ENCODE results near the gene B4GALT2.

The B4GALT2 gene

GRCh38 chr1:44031252-44032169 lies 52.5 kb downstream of the B4GALT2 start, which contains the start of gene SLC6A9:
TSS of gene SLC6A9 (minus strand) at chr1:44031462. CDS start at chr1:44024277, 7,185 bp downstream.
- Mint-ChIP-seq H3K36me3 (ENCODE audit: low read depth) (no peaks in the 10 kb centered on the region), H3K4me3 (peak within 1 kb of the TSS; percentile 86 to 87 (median 86)), H3K4me1 (peaks cover 58% of the 10 kb centered on the region), H3K9me3 (no peaks in the 10 kb centered on the region), H3K27ac (peak within 1 kb of the TSS; percentile 86 to 97 (median 95)), H3K27me3 (ENCODE audit: low read depth) (no peaks in the 10 kb centered on the region)
- TF ChIP-seq CTCF (IDR thresholded peaks at IDR 0.05; ENCODE audit: unreplicated experiment in 3 of 3): no peak

- TF ChIP-seq CTCF (IDR thresholded peaks at IDR 0.05; ENCODE audit: unreplicated experiment in 3 of 3): no peak
- Mint-ChIP-seq H3K4me1 (peaks cover 66% of the 10 kb centered on the region), H3K27ac (peak overlapping the region; percentile 86 to 97 (median 95)), H3K27me3 (ENCODE audit: low read depth) (no peaks in the 10 kb centered on the region), H3K4me3 (peak overlapping the region; percentile 86 to 87 (median 86)), H3K9me3 (no peaks in the 10 kb centered on the region), H3K36me3 (ENCODE audit: low read depth) (no peaks in the 10 kb centered on the region)
Measured at GRCh38 chr1:44032170-44032790, 53.3 kb downstream of the B4GALT2 start.

- Mint-ChIP-seq H3K27ac (peak overlapping the region; percentile 86 to 97 (median 95)), H3K4me3 (peak overlapping the region; percentile 86 to 87 (median 86)), H3K9me3 (no peaks in the 10 kb centered on the region), H3K36me3 (ENCODE audit: low read depth) (no peaks in the 10 kb centered on the region), H3K27me3 (ENCODE audit: low read depth) (no peaks in the 10 kb centered on the region), H3K4me1 (peaks cover 65% of the 10 kb centered on the region)
- TF ChIP-seq CTCF (IDR thresholded peaks at IDR 0.05; ENCODE audit: unreplicated experiment in 3 of 3): no peak
Measured at GRCh38 chr1:44033041-44033575, 54.1 kb downstream of the B4GALT2 start.

GRCh38 chr1:44033756-44034155 lies 54.7 kb downstream of the B4GALT2 start:
- no peaks in the 10 kb centered on the region for H3K36me3 Mint-ChIP-seq (ENCODE audit: low read depth)
- no peak for TF ChIP-seq CTCF (IDR thresholded peaks at IDR 0.05; ENCODE audit: unreplicated experiment in 3 of 3)
- no peaks in the 10 kb centered on the region for H3K9me3 Mint-ChIP-seq
- no peak overlapping the region for H3K4me3 Mint-ChIP-seq
- H3K27me3 Mint-ChIP-seq (ENCODE audit: low read depth): no peaks in the 10 kb centered on the region
- peaks cover 65% of the 10 kb centered on the region for H3K4me1 Mint-ChIP-seq
- H3K27ac Mint-ChIP-seq: peak overlapping the region; percentile 86 to 97 (median 95)

- no peaks in the 10 kb centered on the region for H3K36me3 Mint-ChIP-seq (ENCODE audit: low read depth)
Measured at GRCh38 chr1:44034423-44034822, 55.4 kb downstream of the B4GALT2 start.

More at GRCh38 chr1:44034423-44034822, 55.4 kb downstream of the B4GALT2 start:
- H3K4me3 Mint-ChIP-seq: no peak overlapping the region
- H3K9me3 Mint-ChIP-seq: no peaks in the 10 kb centered on the region
- H3K27ac Mint-ChIP-seq: no peak overlapping the region
- H3K4me1 Mint-ChIP-seq: peaks cover 61% of the 10 kb centered on the region
- H3K27me3 Mint-ChIP-seq (ENCODE audit: low read depth): no peaks in the 10 kb centered on the region
- no peak for TF ChIP-seq CTCF (IDR thresholded peaks at IDR 0.05; ENCODE audit: unreplicated experiment in 3 of 3)
